Epithelial cell of proximal tubule (primary cell): Measurements from ENCODE around the gene GALNT2. TPM values are rescaled to one million over a fixed set of nuclear protein-coding genes. Genes with fewer than 3 reads are reported as not detected.

Source experiments
- DNase-seq: peaks from one replicate; pipeline ENCODE4 v3.0.0-alpha.2; 2011; ENCODE audit warnings: low read depth
- H3K4me3 ChIP-seq: 2 replicates; pipeline ENCODE4 v1.5.1; 2011; ENCODE audit warnings: low read depth, mild to moderate bottlenecking, low read length
- total RNA-seq: library from RNA; depleted of rRNA; stranded (reverse); fragments of >200 nt; gene quantifications from 2 replicates; pipeline ENCODE4 v1.2.3, GENCODE V29; 2015
- TF ChIP-seq, protein P1 (sequence below): conservative IDR thresholded peaks from 2 replicates; pipeline ENCODE4 v1.5.1; 2012; ENCODE audit warnings: low read depth, mild to moderate bottlenecking, low read length

GALNT2 gene
- total RNA-seq, 1 donor from 2014 or later, result 52.1 TPM

DNA sequence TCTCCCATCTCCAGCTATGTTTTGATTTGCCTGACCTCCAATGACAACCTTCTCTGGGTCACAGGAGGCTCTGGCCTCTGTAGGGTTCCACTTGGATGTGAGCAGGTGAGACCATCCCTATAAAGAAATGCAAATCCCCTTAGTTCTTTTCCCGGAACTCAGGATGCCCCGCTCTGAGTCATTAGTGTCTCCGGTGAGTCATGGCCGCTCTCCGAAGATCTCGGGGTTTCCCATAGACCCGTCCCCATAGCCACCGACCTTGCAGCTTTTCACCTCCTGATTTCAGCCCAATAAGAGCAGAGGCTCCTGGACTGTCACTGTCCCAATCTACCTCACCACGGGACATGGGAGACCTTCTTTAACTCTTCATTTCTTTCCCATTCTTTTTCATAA lies 260.9 kb downstream of the GALNT2 start:
- no peak overlapping the region for H3K4me3 ChIP-seq
- TF ChIP-seq, protein P1, sequence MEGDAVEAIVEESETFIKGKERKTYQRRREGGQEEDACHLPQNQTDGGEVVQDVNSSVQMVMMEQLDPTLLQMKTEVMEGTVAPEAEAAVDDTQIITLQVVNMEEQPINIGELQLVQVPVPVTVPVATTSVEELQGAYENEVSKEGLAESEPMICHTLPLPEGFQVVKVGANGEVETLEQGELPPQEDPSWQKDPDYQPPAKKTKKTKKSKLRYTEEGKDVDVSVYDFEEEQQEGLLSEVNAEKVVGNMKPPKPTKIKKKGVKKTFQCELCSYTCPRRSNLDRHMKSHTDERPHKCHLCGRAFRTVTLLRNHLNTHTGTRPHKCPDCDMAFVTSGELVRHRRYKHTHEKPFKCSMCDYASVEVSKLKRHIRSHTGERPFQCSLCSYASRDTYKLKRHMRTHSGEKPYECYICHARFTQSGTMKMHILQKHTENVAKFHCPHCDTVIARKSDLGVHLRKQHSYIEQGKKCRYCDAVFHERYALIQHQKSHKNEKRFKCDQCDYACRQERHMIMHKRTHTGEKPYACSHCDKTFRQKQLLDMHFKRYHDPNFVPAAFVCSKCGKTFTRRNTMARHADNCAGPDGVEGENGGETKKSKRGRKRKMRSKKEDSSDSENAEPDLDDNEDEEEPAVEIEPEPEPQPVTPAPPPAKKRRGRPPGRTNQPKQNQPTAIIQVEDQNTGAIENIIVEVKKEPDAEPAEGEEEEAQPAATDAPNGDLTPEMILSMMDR, result no peak
- no peak for DNase-seq

DNA sequence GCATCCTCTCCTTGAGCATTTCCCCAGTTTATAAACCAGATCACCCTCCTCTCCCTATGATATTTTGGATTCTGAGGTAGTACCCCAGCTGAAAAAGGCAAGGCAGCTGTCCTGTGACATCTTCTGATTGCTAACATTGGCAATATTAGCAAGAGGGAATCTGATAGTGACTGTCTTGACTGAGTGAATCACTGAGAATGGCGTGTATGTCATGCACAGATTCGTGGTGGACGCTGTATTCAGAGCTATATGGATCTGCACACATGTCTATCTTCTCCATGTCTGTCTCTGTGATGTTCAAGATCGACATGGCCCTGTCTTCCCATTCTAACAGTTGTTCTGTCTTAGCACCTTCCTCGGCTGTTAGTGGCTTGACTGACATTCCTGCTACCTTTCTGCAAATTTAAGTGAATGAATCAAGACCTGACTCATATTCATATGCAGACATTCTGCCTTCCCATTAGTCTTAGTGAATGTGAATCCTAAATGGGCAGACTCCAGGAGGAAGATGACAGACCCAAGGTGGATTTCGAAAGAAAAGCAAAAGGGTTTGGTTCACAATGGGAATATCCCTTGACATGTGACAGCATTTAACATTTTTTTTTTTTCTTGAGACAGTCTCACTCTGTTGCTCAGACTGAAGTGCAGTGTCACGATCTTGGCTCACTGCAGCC lies 261.4 kb downstream of the GALNT2 start:
- H3K4me3 ChIP-seq, result no peak overlapping the region
- DNase-seq, result no peak
- TF ChIP-seq, protein P1, result no peak

DNA sequence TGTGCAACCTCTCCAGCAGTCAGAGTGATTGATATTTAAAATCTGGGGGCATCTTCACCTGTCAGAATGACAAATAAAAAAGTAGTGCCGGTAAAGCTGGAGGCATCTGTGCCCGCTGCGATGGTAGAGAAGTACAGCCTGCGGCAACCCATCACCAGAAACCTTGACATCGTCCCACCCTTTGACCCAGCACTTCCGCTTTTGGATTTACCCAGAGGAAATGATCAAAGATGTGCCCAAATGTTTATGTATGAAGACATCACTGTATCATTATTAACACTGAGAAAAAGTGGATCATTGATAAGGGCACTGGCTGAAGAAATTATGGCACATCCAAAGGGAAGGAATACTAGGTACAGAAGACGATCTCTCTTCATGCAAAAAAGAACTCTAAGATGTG lies 263.1 kb downstream of the GALNT2 start:
- DNase-seq, result no peak
- TF ChIP-seq, protein P1, result no peak
- no peak overlapping the region for H3K4me3 ChIP-seq
